OCI-LY3 (cell line): ENCODE results near the gene FAM184A.

Experiments
- EZH2phosphoT487 ChIP-seq: fragments of 200-600 bp; shearing (Covaris generic); IDR thresholded peaks from 2 replicates; pipeline ENCODE4 v1.6.1; 2018; ENCODE audit warnings: antibody characterized with exemption, mixed run types, low read depth
- TF ChIP-seq, protein P1 (sequence below): fragments of 200-600, 300-600 bp; sonication (generic); IDR thresholded peaks from 2 replicates; pipeline ENCODE4 v1.5.1; 2014; ENCODE audit warnings: antibody characterized with exemption, low read length, low read depth

- TF ChIP-seq, protein P1, sequence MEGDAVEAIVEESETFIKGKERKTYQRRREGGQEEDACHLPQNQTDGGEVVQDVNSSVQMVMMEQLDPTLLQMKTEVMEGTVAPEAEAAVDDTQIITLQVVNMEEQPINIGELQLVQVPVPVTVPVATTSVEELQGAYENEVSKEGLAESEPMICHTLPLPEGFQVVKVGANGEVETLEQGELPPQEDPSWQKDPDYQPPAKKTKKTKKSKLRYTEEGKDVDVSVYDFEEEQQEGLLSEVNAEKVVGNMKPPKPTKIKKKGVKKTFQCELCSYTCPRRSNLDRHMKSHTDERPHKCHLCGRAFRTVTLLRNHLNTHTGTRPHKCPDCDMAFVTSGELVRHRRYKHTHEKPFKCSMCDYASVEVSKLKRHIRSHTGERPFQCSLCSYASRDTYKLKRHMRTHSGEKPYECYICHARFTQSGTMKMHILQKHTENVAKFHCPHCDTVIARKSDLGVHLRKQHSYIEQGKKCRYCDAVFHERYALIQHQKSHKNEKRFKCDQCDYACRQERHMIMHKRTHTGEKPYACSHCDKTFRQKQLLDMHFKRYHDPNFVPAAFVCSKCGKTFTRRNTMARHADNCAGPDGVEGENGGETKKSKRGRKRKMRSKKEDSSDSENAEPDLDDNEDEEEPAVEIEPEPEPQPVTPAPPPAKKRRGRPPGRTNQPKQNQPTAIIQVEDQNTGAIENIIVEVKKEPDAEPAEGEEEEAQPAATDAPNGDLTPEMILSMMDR, result no peak
- TF ChIP-seq EZH2phosphoT487, result no peak
Measured at GRCh38 chr6:119030759-119031158, 47.7 kb downstream of the FAM184A start.
